HEK293 (cell line): ENCODE data around the gene LRFN2.

ENCODE experiments used
- CTCF ChIA-PET: fragments of 350-600 bp; formaldehyde crosslinking; extraction: SDS; loops from one replicate; lab custom pipeline; 2021; ENCODE audit warnings: antibody characterized with exemption; lab: Yijun Ruan, JAX
- POLR2A ChIA-PET: fragments of 300-600 bp; formaldehyde crosslinking; extraction: SDS; loops from one replicate; lab custom pipeline; 2020; ENCODE audit warnings: antibody characterized with exemption, inconsistent platforms; lab: Yijun Ruan, JAX
- H3K27ac ChIP-seq: fragments of 200-500 bp; sonication (Bioruptor generic); 2 replicates; pipeline ENCODE4 v1.5.1; 2014; ENCODE audit warnings: low read depth, low read length, control low read depth, inconsistent platforms; ENCODE audit errors: extremely low read depth
- H3K36me3 ChIP-seq, 2 experiments: fragments of 200-500 bp in 1 of 2; sonication (Bioruptor generic) in 1 of 2; 1 replicate in 1 of 2; 2 replicates in 1 of 2; pipeline ENCODE4 v1.5.1; 2014 to 2017; ENCODE audit warnings: inconsistent platforms in 2 of 2, low read length in 2 of 2; ENCODE audit not compliant: control insufficient read depth in 2 of 2, insufficient read depth in 1 of 2
- H3K4me1 ChIP-seq: fragments of 200-500 bp; sonication (Bioruptor generic); 2 replicates; pipeline ENCODE4 v1.5.1; 2014; ENCODE audit warnings: mild to moderate bottlenecking, low read length, inconsistent platforms; ENCODE audit not compliant: control insufficient read depth, insufficient read depth
- H3K4me3 ChIP-seq: 2 replicates; pipeline ENCODE4 v1.5.1; 2011; ENCODE audit warnings: low read depth, mild to moderate bottlenecking, control low read depth, low read length, moderate library complexity
- H3K9me3 ChIP-seq: fragments of 200-500 bp; sonication (Bioruptor generic); 2 replicates; pipeline ENCODE4 v1.5.1; 2014; ENCODE audit warnings: low read depth, low read length, inconsistent platforms; ENCODE audit not compliant: control insufficient read depth, insufficient read depth
- KLF10 ChIP-seq: fragments of 450-650 bp; IDR thresholded peaks from 2 replicates; pipeline ENCODE4 v1.5.1; 2018; ENCODE audit warnings: missing biosample characterization, mild to moderate bottlenecking, missing genetic modification characterization
- REST ChIP-seq: fragments of 450-650 bp; formaldehyde crosslinking; IDR thresholded peaks from 2 replicates; pipeline ENCODE4 v1.5.1; 2016; ENCODE audit warnings: missing biosample characterization, missing genetic modification characterization
- SETDB1 ChIP-seq: IDR thresholded peaks from one replicate; pipeline ENCODE4 v1.6.1; 2017; ENCODE audit warnings: mild to moderate bottlenecking, low read length, moderate library complexity, mixed read lengths; ENCODE audit not compliant: insufficient read length
- ZBTB7A ChIP-seq: fragments of 450-650 bp; formaldehyde crosslinking; IDR thresholded peaks from 2 replicates; pipeline ENCODE4 v1.5.1; 2016; ENCODE audit warnings: low read depth, missing biosample characterization, missing genetic modification characterization
- ZNF138 ChIP-seq: fragments of 450-650 bp; formaldehyde crosslinking; IDR thresholded peaks from 2 replicates; pipeline ENCODE4 v1.5.1; 2016; ENCODE audit warnings: missing biosample characterization, missing genetic modification characterization, borderline replicate concordance
- ZNF140 ChIP-seq: fragments of 450-650 bp; formaldehyde crosslinking; IDR thresholded peaks from 2 replicates; pipeline ENCODE4 v1.5.1; 2016; ENCODE audit warnings: missing biosample characterization, missing genetic modification characterization
- ZNF155 ChIP-seq: fragments of 450-650 bp; formaldehyde crosslinking; IDR thresholded peaks from 2 replicates; pipeline ENCODE4 v1.5.1; 2016; ENCODE audit warnings: missing biosample characterization, missing genetic modification characterization
- ZNF157 ChIP-seq: fragments of 450-650 bp; formaldehyde crosslinking; IDR thresholded peaks from 2 replicates; pipeline ENCODE4 v1.5.1; 2016; ENCODE audit warnings: missing biosample characterization, missing genetic modification characterization
- ZNF341 ChIP-seq: fragments of 450-650 bp; formaldehyde crosslinking; IDR thresholded peaks from 2 replicates; pipeline ENCODE4; 2016; ENCODE audit warnings: low read depth, missing biosample characterization, missing genetic modification characterization
- ZNF426 ChIP-seq: fragments of 450-650 bp; formaldehyde crosslinking; IDR thresholded peaks from 2 replicates; pipeline ENCODE4 v1.5.1; 2017; ENCODE audit warnings: missing biosample characterization, missing genetic modification characterization, mild to moderate bottlenecking, inconsistent platforms, moderate library complexity
- ZNF514 ChIP-seq: fragments of 450-650 bp; formaldehyde crosslinking; IDR thresholded peaks from 2 replicates; pipeline ENCODE4 v1.5.1; 2016; ENCODE audit warnings: missing biosample characterization, missing genetic modification characterization
- ZNF561 ChIP-seq: fragments of 450-650 bp; IDR thresholded peaks from 2 replicates; pipeline ENCODE4 v1.5.1; 2018; ENCODE audit warnings: missing biosample characterization, missing genetic modification characterization, borderline replicate concordance
- ZNF596 ChIP-seq: fragments of 450-650 bp; IDR thresholded peaks from 2 replicates; pipeline ENCODE4 v1.5.0; 2018; ENCODE audit warnings: missing biosample characterization, mild to moderate bottlenecking, missing genetic modification characterization, moderate library complexity
- ZNF623 ChIP-seq: fragments of 450-650 bp; formaldehyde crosslinking; IDR thresholded peaks from 2 replicates; pipeline ENCODE4 v1.5.1; 2016; ENCODE audit warnings: missing biosample characterization, missing genetic modification characterization
- ZSCAN30 ChIP-seq: fragments of 450-650 bp; IDR thresholded peaks from 2 replicates; pipeline ENCODE4 v1.5.1; 2018; ENCODE audit warnings: missing biosample characterization, mild to moderate bottlenecking, missing genetic modification characterization, moderate library complexity
- TF ChIP-seq, protein P1 (sequence below): fragments of 450-650 bp; formaldehyde crosslinking; IDR thresholded peaks from 2 replicates; pipeline ENCODE4 v1.5.1; 2016; ENCODE audit warnings: missing biosample characterization, missing genetic modification characterization
- TF ChIP-seq, protein P2 (sequence below): fragments of 450-650 bp; formaldehyde crosslinking; IDR thresholded peaks from 2 replicates; pipeline ENCODE4 v1.5.1; 2017; ENCODE audit warnings: missing biosample characterization, missing genetic modification characterization

The LRFN2 gene

GRCh38 chr6:40457261-40457660, 129.9 kb downstream of the LRFN2 start:
- H3K4me1 ChIP-seq: no peaks in the 10 kb centered on the region
- H3K27ac ChIP-seq: no peak overlapping the region
- CTCF ChIA-PET: interaction anchor here (0.6 to 1.9 kb wide), 2 partner anchors 17 to 129 kb away, joined by 4 to 6 read pairs; no protein-coding TSS in a partner anchor
- POLR2A ChIA-PET: no interaction called here
- H3K36me3 ChIP-seq: no peaks in the 10 kb centered on the region
- no peaks in the 10 kb centered on the region for H3K9me3 ChIP-seq
- no peak overlapping the region for H3K4me3 ChIP-seq
- TF ChIP-seq ZNF623 (tag by site-specific recombination): no peak

- no peak overlapping the region for H3K27ac ChIP-seq
- CTCF ChIA-PET: interaction anchor here (1.9 kb wide), 1 partner anchor 128 kb away, joined by 4 read pairs; no protein-coding TSS in a partner anchor
- H3K9me3 ChIP-seq: no peaks in the 10 kb centered on the region
- TF ChIP-seq, protein P1, sequence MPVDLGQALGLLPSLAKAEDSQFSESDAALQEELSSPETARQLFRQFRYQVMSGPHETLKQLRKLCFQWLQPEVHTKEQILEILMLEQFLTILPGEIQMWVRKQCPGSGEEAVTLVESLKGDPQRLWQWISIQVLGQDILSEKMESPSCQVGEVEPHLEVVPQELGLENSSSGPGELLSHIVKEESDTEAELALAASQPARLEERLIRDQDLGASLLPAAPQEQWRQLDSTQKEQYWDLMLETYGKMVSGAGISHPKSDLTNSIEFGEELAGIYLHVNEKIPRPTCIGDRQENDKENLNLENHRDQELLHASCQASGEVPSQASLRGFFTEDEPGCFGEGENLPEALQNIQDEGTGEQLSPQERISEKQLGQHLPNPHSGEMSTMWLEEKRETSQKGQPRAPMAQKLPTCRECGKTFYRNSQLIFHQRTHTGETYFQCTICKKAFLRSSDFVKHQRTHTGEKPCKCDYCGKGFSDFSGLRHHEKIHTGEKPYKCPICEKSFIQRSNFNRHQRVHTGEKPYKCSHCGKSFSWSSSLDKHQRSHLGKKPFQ (tag by site-specific recombination): no peak
- TF ChIP-seq KLF10 (tag by site-specific recombination) (no peak), ZNF341 (no peak), ZNF514 (tag by site-specific recombination) (no peak), SETDB1 (no peak), ZNF561 (no peak), ZSCAN30 (tag by site-specific recombination) (no peak), ZNF426 (tag by site-specific recombination) (no peak), REST (tag by site-specific recombination) (no peak), ZNF596 (tag by site-specific recombination) (no peak), ZNF155 (no peak), ZBTB7A (no peak), ZNF140 (tag by site-specific recombination) (no peak), ZNF138 (tag by site-specific recombination) (no peak), ZNF157 (tag by site-specific recombination) (no peak)
- TF ChIP-seq, protein P2, sequence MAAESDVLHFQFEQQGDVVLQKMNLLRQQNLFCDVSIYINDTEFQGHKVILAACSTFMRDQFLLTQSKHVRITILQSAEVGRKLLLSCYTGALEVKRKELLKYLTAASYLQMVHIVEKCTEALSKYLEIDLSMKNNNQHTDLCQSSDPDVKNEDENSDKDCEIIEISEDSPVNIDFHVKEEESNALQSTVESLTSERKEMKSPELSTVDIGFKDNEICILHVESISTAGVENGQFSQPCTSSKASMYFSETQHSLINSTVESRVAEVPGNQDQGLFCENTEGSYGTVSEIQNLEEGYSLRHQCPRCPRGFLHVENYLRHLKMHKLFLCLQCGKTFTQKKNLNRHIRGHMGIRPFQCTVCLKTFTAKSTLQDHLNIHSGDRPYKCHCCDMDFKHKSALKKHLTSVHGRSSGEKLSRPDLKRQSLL (tag by site-specific recombination): no peak
- POLR2A ChIA-PET: no interaction called here
- no peak overlapping the region for H3K4me3 ChIP-seq
- no peaks in the 10 kb centered on the region for H3K4me1 ChIP-seq
- H3K36me3 ChIP-seq: no peaks in the 10 kb centered on the region
These were observed 130.7 kb downstream of the LRFN2 start for GRCh38 chr6:40456390-40457013.
